DOHH2 (cell line): ENCODE measurements around the gene OR10H3.

Experiments used
- CTCF ChIP-seq: fragments of 200-600 bp; sonication (generic); IDR thresholded peaks from one replicate; pipeline ENCODE4 v1.5.1; 2014; ENCODE audit warnings: antibody characterized with exemption, mild to moderate bottlenecking, low read depth, low read length; ENCODE audit not compliant: poor library complexity, severe bottlenecking
- EZH2phosphoT487 ChIP-seq: fragments of 200-600 bp; sonication (generic); IDR thresholded peaks from 2 replicates; pipeline ENCODE4 v1.6.1; 2017; ENCODE audit warnings: borderline replicate concordance, mild to moderate bottlenecking, antibody characterized with exemption, low read length, moderate library complexity, mixed read lengths

- TF ChIP-seq CTCF (no peak), EZH2phosphoT487 (no peak)
These were observed 39.5 kb downstream of the OR10H3 start for GRCh38 chr19:15776991-15777970.
